Spleen (tissue), 11 donors: ENCODE data around the gene VAV1. TPM values are rescaled to one million over a fixed set of nuclear protein-coding genes. Genes with fewer than 3 reads are reported as not detected.
A peak's percentile ranks its signal among the peaks of the same experiment; 100 is the strongest.

Source experiments
- DNase-seq: peaks from one replicate; pipeline ENCODE4 v3.0.0-alpha.2; 2020
- H3K27ac ChIP-seq, 8 donors: fragments of 200-600 bp; sonication (generic) in 7 of 8; 1 replicate in 4 of 8; 2 replicates in 4 of 8; pipeline versions ENCODE4 v1.5.0 to v1.8.0; 2016 to 2021; ENCODE audit warnings: inconsistent platforms in 4 of 8, mild to moderate bottlenecking in 4 of 8, moderate library complexity in 1 of 8
- H3K27me3 ChIP-seq, 7 donors: fragments of 200-600 bp; sonication (generic) in 6 of 7; replicated peaks in 1 of 7; 1 replicate in 4 of 7; 2 replicates in 3 of 7; pipeline versions ENCODE4 v1.5.0 to v1.8.0; 2016 to 2021; ENCODE audit warnings: inconsistent platforms in 3 of 7, mild to moderate bottlenecking in 1 of 7
- H3K36me3 ChIP-seq, 6 donors: fragments of 200-600 bp; sonication (generic) in 5 of 6; 1 replicate in 4 of 6; 2 replicates in 2 of 6; pipeline versions ENCODE4 v1.5.0 to v1.8.0; 2016 to 2021; ENCODE audit warnings: inconsistent platforms in 2 of 6
- H3K4me1 ChIP-seq, 6 donors: fragments of 200-600 bp; sonication (generic) in 5 of 6; 1 replicate in 3 of 6; 2 replicates in 3 of 6; pipeline versions ENCODE4 v1.5.0 to v1.8.0; 2016 to 2021; ENCODE audit warnings: inconsistent platforms in 3 of 6
- H3K4me3 ChIP-seq, 8 donors: fragments of 200-600 bp; sonication (generic) in 7 of 8; 1 replicate in 4 of 8; 2 replicates in 4 of 8; pipeline versions ENCODE4 v1.5.0 to v1.8.0; 2016 to 2021; ENCODE audit warnings: inconsistent platforms in 4 of 8, mild to moderate bottlenecking in 4 of 8, moderate library complexity in 2 of 8
- H3K9me3 ChIP-seq, 8 donors: fragments of 200-600 bp; sonication (generic) in 7 of 8; 1 replicate in 4 of 8; 2 replicates in 4 of 8; pipeline versions ENCODE4 v1.5.0 to v1.8.0; 2016 to 2021; ENCODE audit warnings: inconsistent platforms in 4 of 8
- POLR2A ChIP-seq, 3 donors: fragments of 450-650 bp; IDR thresholded peaks; one replicate each; pipeline ENCODE4 v1.5.1; 2017; ENCODE audit warnings: antibody characterized with exemption in 3 of 3, mild to moderate bottlenecking in 1 of 3
- POLR2AphosphoS5 ChIP-seq, 3 donors: sonication (generic); formaldehyde crosslinking; IDR thresholded peaks; one replicate each; pipeline ENCODE4 v1.5.1; 2017; ENCODE audit warnings: antibody characterized with exemption in 3 of 3
- WGBS, 5 donors: extraction: QIAGEN DNeasy Blood & Tissue Kit in 3 of 5; methylation state at CpG; one replicate each; pipeline versions ENCODE4 v1.1.5 to v1.1.7; 2013 to 2018; 5-methylcytosine and 5-hydroxymethylcytosine counted together
- intact Hi-C: fragments of 100-400 bp; cut with DNase I; formaldehyde crosslinking; loops from one replicate; pipeline ENCODE4 v1.15.0; 2023; ENCODE audit warnings: low total_unique reads
- polyA plus RNA-seq, 3 donors: library from polyadenylated mRNA; stranded (reverse); fragments of 200-250 nt; gene quantifications; one replicate each; pipeline ENCODE4 v1.2.1, GENCODE V29; 2013
- total RNA-seq, 7 donors: library from RNA; depleted of rRNA in 3 of 7; stranded (reverse); fragments of >200 nt in 3 of 7; fragmentation: NEBNext Ultra II Directional in 4 of 7; extraction: Animal tissue kit (Norgen Biotek cat#: 25700) in 4 of 7; gene quantifications; one replicate each; pipeline versions ENCODE4 v1.1.0 to v1.2.1, GENCODE V29; 2016 to 2021
- TF ChIP-seq, protein P1 (sequence below), 11 experiments: fragments of 200-600 bp in 7 of 11; fragments of 450-650 bp in 4 of 11; sonication (generic) in 4 of 11; IDR thresholded peaks in 8 of 11; conservative IDR thresholded peaks in 3 of 11; 1 replicate in 7 of 11; 2 replicates in 4 of 11; pipeline versions ENCODE4 v1.4.0 to v1.8.0; 2016 to 2021; ENCODE audit warnings: antibody characterized with exemption in 11 of 11, inconsistent platforms in 4 of 11, mild to moderate bottlenecking in 1 of 11
- donor health status: healthy with polysubstance abuse.
- donor health status: DM: no; HTN: no; CAD: no; lungs with moderate emphysema.
- donor health status: DM: no; HTN: no; CAD: no.
- donor health status: Bipolar disorder and iron deficiency.
- donor health status: healthy.
- donor health status: DM: no; HTN: no; CAD: no.
- donor health status: DM: yes; HTN: yes; CAD: no.

VAV1 gene
- total and polyA plus RNA-seq, 10 donors, result 34.8 to 151 (median 83.1) TPM

DNA sequence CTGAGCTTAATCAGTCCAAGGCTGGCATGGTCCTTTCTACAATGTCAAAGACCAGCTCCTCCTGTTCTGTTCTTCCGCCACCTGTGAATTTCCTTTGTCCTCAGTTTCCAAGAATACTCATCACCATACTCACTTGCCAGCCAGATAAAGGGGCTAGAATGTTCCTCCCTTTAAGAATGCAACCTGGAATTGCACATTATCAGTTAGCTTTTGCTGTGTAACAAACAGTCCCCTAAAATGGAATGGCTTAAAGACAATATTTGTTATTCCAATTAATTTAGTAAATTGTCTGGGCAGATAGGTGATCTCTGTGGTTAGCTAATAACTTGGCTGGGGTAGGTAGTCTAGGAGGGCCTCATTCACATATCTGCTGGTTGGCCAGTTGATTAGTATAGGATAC lies 36.0 kb downstream of the VAV1 start:
- DNase-seq, result no peak
- Histone ChIP-seq H3K27me3 (no peaks in the 10 kb centered on the region), H3K4me3 (no peak overlapping the region), H3K4me1 (peaks cover 0 to 85% (median 14%) of the 10 kb centered on the region in 6 donors), H3K27ac (no peak overlapping the region), H3K36me3 (peaks cover 0 to 26% (median 1%) of the 10 kb centered on the region in 6 donors), H3K9me3 (no peaks in the 10 kb centered on the region)
- intact Hi-C loops, result no loop called here
- TF ChIP-seq, protein P1, sequence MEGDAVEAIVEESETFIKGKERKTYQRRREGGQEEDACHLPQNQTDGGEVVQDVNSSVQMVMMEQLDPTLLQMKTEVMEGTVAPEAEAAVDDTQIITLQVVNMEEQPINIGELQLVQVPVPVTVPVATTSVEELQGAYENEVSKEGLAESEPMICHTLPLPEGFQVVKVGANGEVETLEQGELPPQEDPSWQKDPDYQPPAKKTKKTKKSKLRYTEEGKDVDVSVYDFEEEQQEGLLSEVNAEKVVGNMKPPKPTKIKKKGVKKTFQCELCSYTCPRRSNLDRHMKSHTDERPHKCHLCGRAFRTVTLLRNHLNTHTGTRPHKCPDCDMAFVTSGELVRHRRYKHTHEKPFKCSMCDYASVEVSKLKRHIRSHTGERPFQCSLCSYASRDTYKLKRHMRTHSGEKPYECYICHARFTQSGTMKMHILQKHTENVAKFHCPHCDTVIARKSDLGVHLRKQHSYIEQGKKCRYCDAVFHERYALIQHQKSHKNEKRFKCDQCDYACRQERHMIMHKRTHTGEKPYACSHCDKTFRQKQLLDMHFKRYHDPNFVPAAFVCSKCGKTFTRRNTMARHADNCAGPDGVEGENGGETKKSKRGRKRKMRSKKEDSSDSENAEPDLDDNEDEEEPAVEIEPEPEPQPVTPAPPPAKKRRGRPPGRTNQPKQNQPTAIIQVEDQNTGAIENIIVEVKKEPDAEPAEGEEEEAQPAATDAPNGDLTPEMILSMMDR (IDR thresholded peaks at IDR 0.05 in 8 of 11, conservative IDR thresholded peaks at IDR 0.05 in 3 of 11), result no peak
- TF ChIP-seq POLR2AphosphoS5 (IDR thresholded peaks at IDR 0.05) (no peak), POLR2A (IDR thresholded peaks at IDR 0.05) (no peak)
- 85 to 100% (median 97%) methylated on average over 1 of the region's 1 CpG for WGBS, 5 donors

DNA sequence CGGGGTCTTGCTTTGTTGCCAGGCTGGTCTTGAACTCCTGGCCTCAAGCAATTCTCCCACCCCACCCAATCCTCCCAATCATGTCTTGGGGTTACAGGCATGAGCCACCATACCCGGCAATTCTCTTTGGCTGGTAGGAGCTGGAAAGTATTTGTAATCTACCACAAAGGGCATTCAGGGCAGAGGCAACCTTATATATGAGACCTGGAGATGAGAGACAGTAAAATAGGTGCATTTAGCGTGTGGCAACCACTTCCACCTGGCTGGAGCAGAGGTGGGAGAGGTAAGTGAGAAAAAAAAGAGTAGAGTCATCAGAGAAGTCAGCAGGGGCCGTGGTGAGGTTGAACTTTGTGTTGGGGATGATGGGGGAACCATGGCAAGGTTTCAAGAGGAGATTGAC lies 36.8 kb downstream of the VAV1 start:
- Histone ChIP-seq H3K9me3 (no peaks in the 10 kb centered on the region), H3K4me3 (no peak overlapping the region), H3K36me3 (peaks cover 0 to 26% (median 1%) of the 10 kb centered on the region in 6 donors), H3K4me1 (peaks cover 0 to 85% (median 16%) of the 10 kb centered on the region in 6 donors), H3K27me3 (no peaks in the 10 kb centered on the region), H3K27ac (no peak overlapping the region)
- intact Hi-C loops, result no loop called here
- no peak for DNase-seq
- WGBS, 5 donors, result 70 to 86% (median 79%) methylated on average over 4 of the region's 4 CpGs
- TF ChIP-seq, protein P1 (IDR thresholded peaks at IDR 0.05 in 8 of 11, conservative IDR thresholded peaks at IDR 0.05 in 3 of 11), result no peak
- TF ChIP-seq POLR2A (IDR thresholded peaks at IDR 0.05) (no peak), POLR2AphosphoS5 (IDR thresholded peaks at IDR 0.05) (no peak)

DNA sequence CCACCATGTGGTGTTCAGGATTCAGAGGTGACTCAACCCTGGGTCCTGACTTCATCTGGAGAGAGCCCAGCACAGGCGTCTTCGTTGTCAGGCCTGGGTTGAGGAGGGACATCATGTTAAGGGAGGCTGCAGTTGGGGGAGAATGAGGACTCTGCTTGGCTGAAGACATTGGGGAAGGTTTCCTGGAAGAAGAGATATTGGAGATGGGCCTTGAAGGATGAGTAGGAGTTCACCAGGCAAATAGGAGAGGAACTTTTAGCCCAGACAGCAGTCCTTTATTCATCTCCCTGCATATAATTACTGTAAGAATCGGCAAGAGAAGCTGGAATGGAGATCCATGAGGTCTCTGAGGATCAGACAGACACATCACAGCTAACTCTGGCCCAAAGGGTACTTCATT lies 38.9 kb downstream of the VAV1 start:
- Histone ChIP-seq H3K27me3 (no peaks in the 10 kb centered on the region), H3K27ac (peak overlapping the region in 1 of 8 donors; percentile 9), H3K36me3 (peaks cover 0 to 33% (median 1%) of the 10 kb centered on the region in 6 donors), H3K4me3 (no peak overlapping the region), H3K4me1 (peaks cover 0 to 85% (median 17%) of the 10 kb centered on the region in 6 donors), H3K9me3 (no peaks in the 10 kb centered on the region)
- no peak for DNase-seq
- no peak for TF ChIP-seq POLR2A (IDR thresholded peaks at IDR 0.05)
- no peak for TF ChIP-seq POLR2AphosphoS5 (IDR thresholded peaks at IDR 0.05)
- TF ChIP-seq, protein P1 (IDR thresholded peaks at IDR 0.05 in 8 of 11, conservative IDR thresholded peaks at IDR 0.05 in 3 of 11), result no peak
- intact Hi-C loops, result no loop called here
- 89 to 97% (median 94%) methylated on average over 3 of the region's 3 CpGs for WGBS, 5 donors

DNA sequence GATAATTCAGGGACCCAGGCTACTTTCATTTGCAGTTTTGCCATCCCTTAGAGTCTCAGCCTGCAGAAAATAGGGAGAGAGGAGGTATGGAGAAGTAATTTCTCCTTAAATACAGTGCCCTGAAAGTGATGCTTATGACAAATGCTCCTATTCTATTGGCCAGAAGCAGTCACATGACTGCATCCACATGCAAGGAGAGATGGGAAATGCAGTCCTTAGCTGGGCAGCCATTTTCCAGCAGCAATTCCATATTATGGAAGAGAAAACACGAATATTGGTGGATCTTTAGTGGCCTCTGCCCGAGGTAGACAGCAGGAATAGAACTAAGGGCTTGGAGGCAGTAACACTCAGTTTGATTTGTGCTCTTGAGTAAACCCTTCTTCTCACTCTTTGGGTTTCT lies 39.4 kb downstream of the VAV1 start:
- H3K36me3 ChIP-seq, result peaks cover 0 to 35% (median 1%) of the 10 kb centered on the region in 6 donors
- no peak overlapping the region for H3K4me3 ChIP-seq
- 50 to 85% (median 69%) methylated on average over 2 of the region's 2 CpGs for WGBS, 5 donors
- H3K4me1 ChIP-seq, result peaks cover 0 to 85% (median 17%) of the 10 kb centered on the region in 6 donors
- no peak for DNase-seq
- H3K27ac ChIP-seq, result peak overlapping the region in 1 of 8 donors; percentile 9
- intact Hi-C loops, result no loop called here
- TF ChIP-seq POLR2AphosphoS5 (IDR thresholded peaks at IDR 0.05), result no peak
- no peak for TF ChIP-seq POLR2A (IDR thresholded peaks at IDR 0.05)
- TF ChIP-seq, protein P1 (IDR thresholded peaks at IDR 0.05 in 8 of 11, conservative IDR thresholded peaks at IDR 0.05 in 3 of 11), result no peak
- no peaks in the 10 kb centered on the region for H3K9me3 ChIP-seq
- no peaks in the 10 kb centered on the region for H3K27me3 ChIP-seq
